GM19351 (cell line): Measurements from ENCODE around the gene DRAM2.
A peak's percentile ranks its signal among the peaks of the same experiment; 100 is the strongest.
"Not testable (repeated sequence)": the region's sequence is repeated elsewhere in the genome, so short reads cannot be mapped to it uniquely, and the experiment has no call there.

Experiments
- ATAC-seq: cut with Tn5 transposase; IDR thresholded peaks from one replicate; pipeline ENCODE4 v1.9.1; 2021; ENCODE audit warnings: mild to moderate bottlenecking, moderate library complexity; ENCODE audit not compliant: unreplicated experiment

DRAM2 gene

DNA sequence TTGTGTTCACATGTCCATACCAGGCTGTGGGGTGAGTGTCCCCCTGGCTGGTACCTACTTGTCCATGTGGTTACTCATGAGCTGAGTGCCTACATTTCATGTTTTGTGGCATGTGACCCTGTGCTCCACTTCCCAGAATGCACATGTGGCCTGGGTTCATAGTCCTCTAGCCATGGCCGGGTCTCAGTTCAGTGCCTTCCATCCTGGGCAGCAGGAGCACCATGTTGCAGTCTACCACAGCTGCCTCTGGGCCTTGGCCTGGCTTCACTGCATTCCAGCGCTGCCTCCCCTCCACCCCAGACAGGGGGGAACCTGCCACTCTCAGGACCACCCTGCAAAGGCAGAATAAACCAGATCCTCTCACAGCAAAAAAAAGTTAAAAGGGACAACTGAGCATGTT is 5.6 kb upstream of the DRAM2 start:
- no peak for ATAC-seq

DNA sequence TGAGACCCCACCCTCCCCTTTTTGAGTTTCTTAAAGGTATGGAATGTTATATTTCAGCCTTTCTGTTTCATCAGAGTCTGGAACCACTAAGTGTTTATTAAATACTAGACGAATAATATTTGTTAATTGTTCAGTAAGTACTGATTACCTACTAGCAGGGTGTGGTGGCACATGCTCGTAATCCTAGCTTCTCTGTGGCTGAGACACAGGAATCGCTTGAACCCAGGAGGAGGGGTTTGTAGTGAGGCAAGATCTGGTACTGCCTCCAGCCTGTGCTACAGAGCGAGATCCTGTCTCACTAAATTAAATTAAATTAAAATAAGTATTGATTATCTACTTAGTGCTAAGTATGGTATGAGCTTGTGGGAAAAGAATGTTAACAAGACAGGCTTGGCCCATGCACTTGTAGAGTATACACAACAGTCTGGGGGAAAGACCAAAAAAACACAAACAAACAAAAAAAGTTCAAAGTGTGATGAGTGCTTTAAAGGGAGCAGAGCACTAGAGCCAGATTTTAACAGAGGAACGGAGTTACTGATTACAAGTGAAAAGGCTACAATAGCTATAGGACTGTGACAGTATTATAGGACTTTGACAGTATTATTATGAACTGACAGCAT is 2.6 kb upstream of the DRAM2 start:
- no peak for ATAC-seq

- ATAC-seq, result no peak
These were observed 1.6 kb upstream of the DRAM2 start for GRCh38 chr1:111141245-111142220.

DNA sequence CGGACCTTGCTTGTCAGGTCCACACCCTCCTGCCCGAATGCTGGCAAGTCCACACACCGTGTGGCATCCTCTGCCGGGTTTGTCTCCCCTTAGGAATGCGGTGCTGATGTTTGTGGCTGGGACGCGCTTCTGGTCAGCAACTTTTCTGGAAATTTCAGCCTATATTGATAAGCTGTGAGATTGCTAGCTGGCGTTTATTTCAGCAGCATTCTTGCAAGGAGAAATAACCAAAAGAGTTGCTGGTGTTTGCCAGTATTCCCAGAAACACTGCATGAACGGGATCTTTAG is 731 bp upstream of the DRAM2 start:
- no peak for ATAC-seq

- ATAC-seq, result peak; percentile 37
These were observed 453 bp downstream of the DRAM2 start for GRCh38 chr1:111139324-111139955.

GRCh38 chr1:111133866-111134265 is 6.0 kb downstream of the DRAM2 start:
- no peak for ATAC-seq

- no peak for ATAC-seq
These were observed 8.2 kb downstream of the DRAM2 start for GRCh38 chr1:111131693-111132092.

DNA sequence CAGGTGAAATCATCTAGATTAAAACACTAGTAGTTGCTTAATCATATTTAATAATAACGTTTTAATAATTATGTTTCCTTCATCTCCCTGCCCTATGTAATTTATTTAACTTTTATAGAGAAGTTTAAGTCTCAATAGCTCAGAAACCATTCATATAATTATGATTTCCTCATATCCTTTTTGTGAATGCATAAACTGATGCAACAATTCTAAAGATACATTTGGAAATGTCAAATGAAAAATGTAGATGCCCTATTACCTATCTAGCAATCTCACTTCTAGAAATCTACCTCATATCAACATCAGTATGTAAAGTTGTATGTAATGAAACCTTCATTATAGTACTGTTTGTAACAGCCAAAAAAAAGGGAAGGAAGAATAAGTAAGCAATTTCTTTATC is 10.5 kb downstream of the DRAM2 start:
- no peak for ATAC-seq

GRCh38 chr1:111127923-111128643 is 11.8 kb downstream of the DRAM2 start:
- ATAC-seq, result peak; percentile 91

DNA sequence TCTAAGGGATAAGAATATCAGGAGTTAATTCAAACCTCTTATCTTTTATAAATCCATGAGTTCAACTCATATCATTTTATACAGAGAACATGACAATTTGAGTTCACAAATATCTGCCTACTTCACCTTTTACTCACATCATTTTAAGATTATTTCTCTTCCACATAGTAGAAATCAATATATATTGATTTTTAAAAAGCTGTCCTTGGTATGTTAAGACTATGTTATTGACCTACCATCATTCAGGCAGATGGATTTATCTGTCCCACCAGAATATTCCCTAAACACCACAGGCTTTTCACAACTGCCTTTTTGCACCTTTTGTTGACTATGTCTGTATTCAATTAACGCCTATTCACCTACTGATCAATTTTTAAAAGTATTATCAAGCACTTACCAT is 13.5 kb downstream of the DRAM2 start:
- ATAC-seq, result no peak

DNA sequence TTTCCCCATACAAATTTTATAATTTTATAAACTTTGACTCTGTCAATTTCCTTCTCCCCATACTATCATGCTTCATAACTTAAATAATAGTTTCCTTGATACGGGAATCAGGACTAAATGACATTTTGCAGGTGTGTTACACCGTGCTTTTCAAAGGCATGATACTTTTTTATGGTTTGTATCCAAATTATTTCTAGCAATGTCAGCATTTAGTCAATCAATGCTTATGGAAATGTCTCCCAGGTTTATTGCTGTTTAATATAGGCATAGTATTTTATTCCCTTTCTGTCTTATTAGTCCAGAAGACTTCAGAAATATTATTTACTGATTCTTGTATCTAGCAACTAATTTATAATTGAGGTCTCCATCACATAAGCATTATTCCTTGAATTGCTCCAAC is 23.4 kb downstream of the DRAM2 start:
- no peak for ATAC-seq

DNA sequence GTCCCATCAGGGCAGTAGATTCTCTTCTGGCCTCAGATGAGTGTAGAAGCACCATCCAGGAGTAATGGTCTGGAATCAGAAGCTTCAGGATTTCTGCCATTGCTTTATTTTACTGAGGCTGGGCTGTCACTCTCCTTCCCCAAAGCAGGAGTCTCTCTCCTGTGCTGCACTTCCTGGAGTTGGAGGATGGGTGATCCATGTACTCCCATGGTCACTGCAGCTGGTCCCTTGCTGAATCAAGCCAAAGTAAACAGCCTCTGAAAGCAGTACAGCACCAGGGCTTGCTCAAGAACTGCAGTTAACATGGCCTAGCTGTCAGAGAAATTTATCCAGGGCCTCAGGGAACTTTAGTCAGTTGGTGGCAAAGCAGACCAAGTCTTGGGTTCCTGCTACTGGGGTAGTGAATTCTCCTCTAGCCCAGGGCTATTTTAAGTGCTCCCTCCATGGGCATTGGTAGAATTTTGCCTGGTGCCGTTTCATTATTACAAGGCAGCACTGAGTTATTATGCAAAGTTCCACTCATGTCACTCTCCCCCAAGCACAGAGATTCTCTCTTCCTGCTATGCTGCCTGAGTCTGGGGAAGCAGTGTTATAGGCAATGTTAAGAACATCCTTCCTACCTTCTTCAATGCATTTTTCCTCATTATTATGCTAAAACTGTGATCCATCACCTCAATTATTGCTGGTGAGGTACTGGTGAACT is 29.5 kb downstream of the DRAM2 start:
- no peak for ATAC-seq

DNA sequence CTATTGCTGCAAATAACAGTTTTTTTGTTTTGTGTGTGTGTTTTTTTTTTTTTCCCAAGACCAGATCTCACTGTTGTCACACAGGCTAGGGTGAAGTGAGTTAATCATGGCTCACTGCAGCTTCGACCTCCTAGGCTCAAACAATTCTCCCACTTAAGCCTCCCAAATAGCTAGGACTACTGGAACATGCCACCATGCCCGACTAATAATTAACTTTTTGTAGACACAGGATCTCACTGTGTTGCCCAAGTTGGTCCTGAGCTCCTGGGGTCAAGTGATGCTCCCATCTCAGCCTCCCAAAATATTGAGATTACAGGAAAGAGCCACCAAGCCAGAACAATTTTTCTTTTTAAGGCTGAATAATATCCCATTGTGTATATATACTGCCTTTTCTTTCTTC is 34.9 kb downstream of the DRAM2 start:
- no peak for ATAC-seq

GRCh38 chr1:111101854-111102642 is 37.8 kb downstream of the DRAM2 start:
- ATAC-seq, result no peak

GRCh38 chr1:111099289-111099688 is 40.6 kb downstream of the DRAM2 start:
- ATAC-seq, result no peak

GRCh38 chr1:111097356-111098099 is 42.4 kb downstream of the DRAM2 start:
- no peak for ATAC-seq

- ATAC-seq, result not testable (repeated sequence)
These were observed 44.5 kb downstream of the DRAM2 start for GRCh38 chr1:111095421-111095820.

DNA sequence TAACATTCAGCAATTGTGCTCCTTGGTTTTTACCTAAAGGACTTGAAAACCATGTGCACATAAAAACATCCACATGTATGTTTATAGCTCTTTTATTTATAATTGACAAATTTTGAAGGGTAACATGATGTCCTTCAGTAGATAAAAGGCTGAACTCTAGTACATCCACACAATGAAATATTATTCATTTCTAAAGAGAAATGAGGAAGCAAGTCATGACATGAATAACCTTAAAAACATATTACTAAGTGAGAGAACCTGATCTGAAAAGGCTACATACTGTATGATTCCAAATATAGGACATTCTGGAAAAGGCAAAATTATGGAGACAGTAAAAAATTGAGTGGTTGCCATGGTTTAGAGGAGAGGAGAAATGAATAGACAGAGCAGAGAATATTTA is 50.3 kb downstream of the DRAM2 start:
- ATAC-seq, result no peak

GRCh38 chr1:111085676-111086075 is 54.2 kb downstream of the DRAM2 start:
- no peak for ATAC-seq
